DMS53 (cell line): Measurements from ENCODE around the gene WDR27.
"Not testable (repeated sequence)": the region's sequence is repeated elsewhere in the genome, so short reads cannot be mapped to it uniquely, and the experiment has no call there.

Experiments
- DNase-seq: peaks from one replicate; lab custom pipeline; 2025; lab: John Stamatoyannopoulos, UW

WDR27 gene

GRCh38 chr6:169661391-169661756 lies 40.5 kb downstream of the WDR27 start:
- no peak for DNase-seq

GRCh38 chr6:169660751-169661390 lies 41.0 kb downstream of the WDR27 start:
- no peak for DNase-seq

- DNase-seq, result no peak
Measured at GRCh38 chr6:169659820-169660610, 41.8 kb downstream of the WDR27 start.

GRCh38 chr6:169657284-169657610 lies 44.6 kb downstream of the WDR27 start:
- DNase-seq, result no peak

- DNase-seq, result no peak
Measured at GRCh38 chr6:169656546-169657283, 45.1 kb downstream of the WDR27 start.

- DNase-seq, result peak; percentile 84
Measured at GRCh38 chr6:169654598-169655391, 47.0 kb downstream of the WDR27 start.

GRCh38 chr6:169653691-169654090 lies 48.1 kb downstream of the WDR27 start:
- peak; percentile 44 for DNase-seq

GRCh38 chr6:169652896-169653295 lies 48.9 kb downstream of the WDR27 start:
- no peak for DNase-seq

GRCh38 chr6:169651498-169651897 lies 50.3 kb downstream of the WDR27 start:
- no peak for DNase-seq

- no peak for DNase-seq
Measured at GRCh38 chr6:169650959-169651292, 50.9 kb downstream of the WDR27 start.

GRCh38 chr6:169650241-169650958 lies 51.4 kb downstream of the WDR27 start:
- no peak for DNase-seq

- DNase-seq, result no peak
Measured at GRCh38 chr6:169648617-169649016, 53.2 kb downstream of the WDR27 start.

- DNase-seq, result no peak
Measured at GRCh38 chr6:169648092-169648491, 53.7 kb downstream of the WDR27 start.

- DNase-seq, result no peak
Measured at GRCh38 chr6:169647637-169648036, 54.2 kb downstream of the WDR27 start.

- peak; percentile 78 for DNase-seq
Measured at GRCh38 chr6:169646906-169647567, 54.8 kb downstream of the WDR27 start.

GRCh38 chr6:169645459-169645858 lies 56.4 kb downstream of the WDR27 start:
- not testable (repeated sequence) for DNase-seq

GRCh38 chr6:169643521-169643920 lies 58.3 kb downstream of the WDR27 start:
- DNase-seq, result no peak

- no peak for DNase-seq
Measured at GRCh38 chr6:169642455-169642854, 59.4 kb downstream of the WDR27 start.

- no peak for DNase-seq
Measured at GRCh38 chr6:169641461-169642085, 60.3 kb downstream of the WDR27 start.

GRCh38 chr6:169640983-169641382 lies 60.8 kb downstream of the WDR27 start:
- DNase-seq, result no peak
